HepG2 (cell line): Measurements from ENCODE around the gene ADGRG6. TPM values are rescaled to one million over a fixed set of nuclear protein-coding genes. Genes with fewer than 3 reads are reported as not detected.
A peak's percentile ranks its signal among the peaks of the same experiment; 100 is the strongest.

Experiments used
- CHCHD3 ChIP-seq: sonication (generic); formaldehyde crosslinking; IDR thresholded peaks from 2 replicates; pipeline ENCODE4 v1.8.0; 2022; ENCODE audit warnings: mild to moderate bottlenecking, missing genetic modification reagents, moderate library complexity
- HNRNPH1 ChIP-seq: fragments of 200-400 bp; formaldehyde crosslinking; optimal IDR thresholded peaks from 2 replicates; pipeline ENCODE3; 2017; ENCODE audit warnings: mild to moderate bottlenecking, low read depth, low read length
- HNRNPL ChIP-seq: fragments of 200-400 bp; formaldehyde crosslinking; IDR thresholded peaks from 2 replicates; pipeline ENCODE4 v1.6.1; 2017; ENCODE audit warnings: mild to moderate bottlenecking, low read depth, low read length
- IRX3 ChIP-seq: sonication (generic); formaldehyde crosslinking; IDR thresholded peaks from 2 replicates; pipeline ENCODE4 v1.8.1; 2023; ENCODE audit warnings: mild to moderate bottlenecking, low read depth, missing genetic modification reagents, borderline replicate concordance
- LCORL ChIP-seq, 2 experiments: fragments of 450-650 bp in 1 of 2; sonication (generic) in 1 of 2; formaldehyde crosslinking in 1 of 2; IDR thresholded peaks; 2 replicates each; pipeline versions ENCODE4 v1.5.0 to v1.6.1; 2017 to 2020; ENCODE audit warnings: antibody characterized with exemption in 1 of 2, missing genetic modification reagents in 1 of 2
- POLR2A ChIP-seq, 2 experiments: IDR thresholded peaks; 2 replicates each; pipeline ENCODE4 v1.6.1; 2011; ENCODE audit warnings: low read depth in 2 of 2, low read length in 2 of 2, mild to moderate bottlenecking in 1 of 2, moderate library complexity in 1 of 2; ENCODE audit not compliant: insufficient read depth in 1 of 2
- ZMAT3 ChIP-seq: sonication (generic); formaldehyde crosslinking; conservative IDR thresholded peaks from 2 replicates; pipeline ENCODE4 v1.7.0; 2021; ENCODE audit warnings: missing genetic modification reagents
- ZMYM3 ChIP-seq: sonication (generic); formaldehyde crosslinking; IDR thresholded peaks from 2 replicates; pipeline ENCODE4 v1.5.1; 2020; ENCODE audit warnings: mild to moderate bottlenecking, missing genetic modification reagents
- ZNF232 ChIP-seq: sonication (generic); formaldehyde crosslinking; IDR thresholded peaks from 2 replicates; pipeline ENCODE4 v1.4.0; 2020; ENCODE audit warnings: missing genetic modification reagents, borderline replicate concordance
- ZNF329 ChIP-seq: sonication (generic); formaldehyde crosslinking; IDR thresholded peaks from 2 replicates; pipeline ENCODE4 v1.9.0; 2021; ENCODE audit warnings: low read depth, mild to moderate bottlenecking, missing genetic modification reagents
- ZNF367 ChIP-seq: sonication (generic); formaldehyde crosslinking; IDR thresholded peaks from 2 replicates; pipeline ENCODE4 v1.4.0; 2020; ENCODE audit warnings: missing genetic modification reagents, borderline replicate concordance
- ZNF530 ChIP-seq: sonication (generic); formaldehyde crosslinking; IDR thresholded peaks from 2 replicates; pipeline ENCODE4 v1.5.0; 2020; ENCODE audit warnings: low read depth, mild to moderate bottlenecking, missing genetic modification reagents
- ZNF703 ChIP-seq: sonication (generic); formaldehyde crosslinking; IDR thresholded peaks from 2 replicates; pipeline ENCODE4 v1.5.1; 2020; ENCODE audit warnings: missing genetic modification reagents, mild to moderate bottlenecking, moderate library complexity, borderline replicate concordance
- ZSCAN25 ChIP-seq: sonication (generic); formaldehyde crosslinking; IDR thresholded peaks from 2 replicates; pipeline ENCODE4 v1.8.0; 2022; ENCODE audit warnings: mild to moderate bottlenecking, missing genetic modification reagents
- polyA plus RNA-seq, 8 experiments: library from polyadenylated mRNA; depleted of rRNA in 3 of 8; stranded (reverse) in 7 of 8; unstranded in 1 of 8; fragments of >200 nt; fragmentation: Illumina TruSeq in 4 of 8; extraction: Trizol in 4 of 8; gene quantifications; 2 replicates each; pipeline versions ENCODE4 v1.2.1 to v1.2.3, GENCODE V29; 2011 to 2016; ENCODE audit warnings: low read depth in 4 of 8, missing spikeins in 1 of 8, mixed read lengths in 1 of 8; ENCODE audit not compliant: insufficient read depth in 1 of 8
- total RNA-seq, 5 experiments: library from RNA; depleted of rRNA; stranded (reverse); fragments of >200 nt; fragmentation: Illumina TruSeq; extraction: Trizol; gene quantifications; 2 replicates each; pipeline ENCODE4 v1.2.3, GENCODE V29; 2016; ENCODE audit warnings: low read depth in 1 of 5
- TF ChIP-seq, protein P1 (sequence below): sonication (generic); formaldehyde crosslinking; IDR thresholded peaks from 2 replicates; pipeline ENCODE4 v1.4.0; 2020; ENCODE audit warnings: missing genetic modification reagents, mild to moderate bottlenecking, borderline replicate concordance
- TF ChIP-seq, protein P2 (sequence below): IDR thresholded peaks from 2 replicates; pipeline ENCODE4 v1.6.1; 2016; ENCODE audit warnings: low read depth, control low read depth
- TF ChIP-seq, protein P3 (sequence below): sonication (generic); formaldehyde crosslinking; IDR thresholded peaks from 2 replicates; pipeline ENCODE4 v1.4.0; 2020; ENCODE audit warnings: missing genetic modification reagents, borderline replicate concordance
- TF ChIP-seq, protein P4 (sequence below): sonication (generic); formaldehyde crosslinking; IDR thresholded peaks from 2 replicates; pipeline ENCODE4 v1.4.0; 2020; ENCODE audit warnings: missing genetic modification reagents

Gene ADGRG6
- total and polyA plus RNA-seq, 2 of the 13 experiments (the other 11 are each of a cell fraction or from before 2014, with no cell fraction given), result 129 to 249 TPM

DNA sequence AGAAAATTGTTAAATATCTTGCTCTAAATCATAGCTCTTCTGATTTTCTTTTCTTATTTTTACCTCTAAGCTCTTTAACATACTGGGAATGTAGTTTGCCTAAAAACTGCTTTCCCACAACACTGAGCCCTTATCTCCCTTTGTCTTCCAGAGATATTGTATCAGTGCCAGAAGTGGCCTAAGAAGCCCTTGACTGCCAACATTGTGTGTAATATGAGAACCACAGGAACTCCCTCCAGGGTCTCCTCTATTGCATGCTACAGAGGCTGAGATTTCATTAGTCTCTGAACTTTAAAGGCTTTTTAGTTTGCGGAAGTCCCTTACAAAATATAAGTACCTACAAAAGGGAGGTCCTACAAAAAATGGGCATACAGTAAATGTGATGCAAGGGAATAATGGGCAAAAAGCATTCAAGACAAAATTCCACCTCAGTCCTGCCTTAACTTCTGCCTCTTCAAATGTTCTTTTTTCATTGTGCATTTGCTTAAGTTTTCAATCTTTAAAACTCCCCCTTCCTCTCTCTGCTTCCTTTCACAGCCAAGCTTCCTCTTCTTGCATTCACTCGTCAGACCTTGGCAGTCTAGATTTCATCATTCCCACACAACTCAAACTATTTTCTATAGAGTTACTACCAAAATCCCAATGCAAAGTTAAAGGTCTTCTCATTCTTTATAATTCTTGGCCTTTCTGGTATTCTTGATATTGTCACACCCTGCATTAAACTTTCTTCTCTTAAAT, 76.5 kb downstream of the ADGRG6 start (continued):
- TF ChIP-seq, protein P1, sequence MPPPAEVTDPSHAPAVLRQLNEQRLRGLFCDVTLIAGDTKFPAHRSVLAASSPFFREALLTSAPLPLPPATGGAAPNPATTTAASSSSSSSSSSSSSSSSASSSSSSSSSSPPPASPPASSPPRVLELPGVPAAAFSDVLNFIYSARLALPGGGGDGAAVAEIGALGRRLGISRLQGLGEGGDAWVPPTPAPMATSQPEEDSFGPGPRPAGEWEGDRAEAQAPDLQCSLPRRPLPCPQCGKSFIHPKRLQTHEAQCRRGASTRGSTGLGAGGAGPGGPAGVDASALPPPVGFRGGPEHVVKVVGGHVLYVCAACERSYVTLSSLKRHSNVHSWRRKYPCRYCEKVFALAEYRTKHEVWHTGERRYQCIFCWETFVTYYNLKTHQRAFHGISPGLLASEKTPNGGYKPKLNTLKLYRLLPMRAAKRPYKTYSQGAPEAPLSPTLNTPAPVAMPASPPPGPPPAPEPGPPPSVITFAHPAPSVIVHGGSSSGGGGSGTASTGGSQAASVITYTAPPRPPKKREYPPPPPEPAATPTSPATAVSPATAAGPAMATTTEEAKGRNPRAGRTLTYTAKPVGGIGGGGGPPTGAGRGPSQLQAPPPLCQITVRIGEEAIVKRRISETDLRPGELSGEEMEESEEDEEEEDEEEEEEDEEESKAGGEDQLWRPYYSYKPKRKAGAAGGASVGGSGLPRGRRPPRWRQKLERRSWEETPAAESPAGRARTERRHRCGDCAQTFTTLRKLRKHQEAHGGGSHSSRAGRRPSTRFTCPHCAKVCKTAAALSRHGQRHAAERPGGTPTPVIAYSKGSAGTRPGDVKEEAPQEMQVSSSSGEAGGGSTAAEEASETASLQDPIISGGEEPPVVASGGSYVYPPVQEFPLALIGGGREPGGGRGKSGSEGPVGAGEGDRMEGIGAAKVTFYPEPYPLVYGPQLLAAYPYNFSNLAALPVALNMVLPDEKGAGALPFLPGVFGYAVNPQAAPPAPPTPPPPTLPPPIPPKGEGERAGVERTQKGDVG (CRISPR knock-in tag), result no peak
- no peak for TF ChIP-seq ZNF367
- TF ChIP-seq IRX3 (CRISPR knock-in tag), result no peak
- TF ChIP-seq ZNF703 (CRISPR knock-in tag), result no peak
- TF ChIP-seq, protein P2, sequence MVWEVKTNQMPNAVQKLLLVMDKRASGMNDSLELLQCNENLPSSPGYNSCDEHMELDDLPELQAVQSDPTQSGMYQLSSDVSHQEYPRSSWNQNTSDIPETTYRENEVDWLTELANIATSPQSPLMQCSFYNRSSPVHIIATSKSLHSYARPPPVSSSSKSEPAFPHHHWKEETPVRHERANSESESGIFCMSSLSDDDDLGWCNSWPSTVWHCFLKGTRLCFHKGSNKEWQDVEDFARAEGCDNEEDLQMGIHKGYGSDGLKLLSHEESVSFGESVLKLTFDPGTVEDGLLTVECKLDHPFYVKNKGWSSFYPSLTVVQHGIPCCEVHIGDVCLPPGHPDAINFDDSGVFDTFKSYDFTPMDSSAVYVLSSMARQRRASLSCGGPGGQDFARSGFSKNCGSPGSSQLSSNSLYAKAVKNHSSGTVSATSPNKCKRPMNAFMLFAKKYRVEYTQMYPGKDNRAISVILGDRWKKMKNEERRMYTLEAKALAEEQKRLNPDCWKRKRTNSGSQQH, result no peak
- no peak for TF ChIP-seq ZNF232 (CRISPR knock-in tag)
- TF ChIP-seq HNRNPL, result no peak
- TF ChIP-seq HNRNPH1, result no peak
- TF ChIP-seq LCORL (IDR thresholded peaks at IDR 0.05), result no peak
- peak; percentile 44 for TF ChIP-seq LCORL (CRISPR knock-in tag; IDR thresholded peaks at IDR 0.05)
- TF ChIP-seq ZSCAN25 (CRISPR knock-in tag), result no peak
- TF ChIP-seq ZMAT3 (CRISPR knock-in tag), result no peak
- no peak for TF ChIP-seq CHCHD3
- no peak for TF ChIP-seq ZNF329
- TF ChIP-seq, protein P3, sequence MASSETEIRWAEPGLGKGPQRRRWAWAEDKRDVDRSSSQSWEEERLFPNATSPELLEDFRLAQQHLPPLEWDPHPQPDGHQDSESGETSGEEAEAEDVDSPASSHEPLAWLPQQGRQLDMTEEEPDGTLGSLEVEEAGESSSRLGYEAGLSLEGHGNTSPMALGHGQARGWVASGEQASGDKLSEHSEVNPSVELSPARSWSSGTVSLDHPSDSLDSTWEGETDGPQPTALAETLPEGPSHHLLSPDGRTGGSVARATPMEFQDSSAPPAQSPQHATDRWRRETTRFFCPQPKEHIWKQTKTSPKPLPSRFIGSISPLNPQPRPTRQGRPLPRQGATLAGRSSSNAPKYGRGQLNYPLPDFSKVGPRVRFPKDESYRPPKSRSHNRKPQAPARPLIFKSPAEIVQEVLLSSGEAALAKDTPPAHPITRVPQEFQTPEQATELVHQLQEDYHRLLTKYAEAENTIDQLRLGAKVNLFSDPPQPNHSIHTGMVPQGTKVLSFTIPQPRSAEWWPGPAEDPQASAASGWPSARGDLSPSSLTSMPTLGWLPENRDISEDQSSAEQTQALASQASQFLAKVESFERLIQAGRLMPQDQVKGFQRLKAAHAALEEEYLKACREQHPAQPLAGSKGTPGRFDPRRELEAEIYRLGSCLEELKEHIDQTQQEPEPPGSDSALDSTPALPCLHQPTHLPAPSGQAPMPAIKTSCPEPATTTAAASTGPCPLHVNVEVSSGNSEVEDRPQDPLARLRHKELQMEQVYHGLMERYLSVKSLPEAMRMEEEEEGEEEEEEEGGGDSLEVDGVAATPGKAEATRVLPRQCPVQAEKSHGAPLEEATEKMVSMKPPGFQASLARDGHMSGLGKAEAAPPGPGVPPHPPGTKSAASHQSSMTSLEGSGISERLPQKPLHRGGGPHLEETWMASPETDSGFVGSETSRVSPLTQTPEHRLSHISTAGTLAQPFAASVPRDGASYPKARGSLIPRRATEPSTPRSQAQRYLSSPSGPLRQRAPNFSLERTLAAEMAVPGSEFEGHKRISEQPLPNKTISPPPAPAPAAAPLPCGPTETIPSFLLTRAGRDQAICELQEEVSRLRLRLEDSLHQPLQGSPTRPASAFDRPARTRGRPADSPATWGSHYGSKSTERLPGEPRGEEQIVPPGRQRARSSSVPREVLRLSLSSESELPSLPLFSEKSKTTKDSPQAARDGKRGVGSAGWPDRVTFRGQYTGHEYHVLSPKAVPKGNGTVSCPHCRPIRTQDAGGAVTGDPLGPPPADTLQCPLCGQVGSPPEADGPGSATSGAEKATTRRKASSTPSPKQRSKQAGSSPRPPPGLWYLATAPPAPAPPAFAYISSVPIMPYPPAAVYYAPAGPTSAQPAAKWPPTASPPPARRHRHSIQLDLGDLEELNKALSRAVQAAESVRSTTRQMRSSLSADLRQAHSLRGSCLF, result 0 out of 2 replicates have a peak, but pooled peaks have one; percentile 16
- TF ChIP-seq POLR2A (IDR thresholded peaks at IDR 0.05; ENCODE audit: insufficient read depth in 1 of 2, low read depth in 2 of 2, low read length in 2 of 2), result no peak
- TF ChIP-seq ZNF530, result no peak
- TF ChIP-seq, protein P4, sequence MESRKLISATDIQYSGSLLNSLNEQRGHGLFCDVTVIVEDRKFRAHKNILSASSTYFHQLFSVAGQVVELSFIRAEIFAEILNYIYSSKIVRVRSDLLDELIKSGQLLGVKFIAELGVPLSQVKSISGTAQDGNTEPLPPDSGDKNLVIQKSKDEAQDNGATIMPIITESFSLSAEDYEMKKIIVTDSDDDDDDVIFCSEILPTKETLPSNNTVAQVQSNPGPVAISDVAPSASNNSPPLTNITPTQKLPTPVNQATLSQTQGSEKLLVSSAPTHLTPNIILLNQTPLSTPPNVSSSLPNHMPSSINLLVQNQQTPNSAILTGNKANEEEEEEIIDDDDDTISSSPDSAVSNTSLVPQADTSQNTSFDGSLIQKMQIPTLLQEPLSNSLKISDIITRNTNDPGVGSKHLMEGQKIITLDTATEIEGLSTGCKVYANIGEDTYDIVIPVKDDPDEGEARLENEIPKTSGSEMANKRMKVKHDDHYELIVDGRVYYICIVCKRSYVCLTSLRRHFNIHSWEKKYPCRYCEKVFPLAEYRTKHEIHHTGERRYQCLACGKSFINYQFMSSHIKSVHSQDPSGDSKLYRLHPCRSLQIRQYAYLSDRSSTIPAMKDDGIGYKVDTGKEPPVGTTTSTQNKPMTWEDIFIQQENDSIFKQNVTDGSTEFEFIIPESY (CRISPR knock-in tag), result no peak
- no peak for TF ChIP-seq ZMYM3
